Measurements from ENCODE around the gene BCAS3.

BCAS3 gene

DNA sequence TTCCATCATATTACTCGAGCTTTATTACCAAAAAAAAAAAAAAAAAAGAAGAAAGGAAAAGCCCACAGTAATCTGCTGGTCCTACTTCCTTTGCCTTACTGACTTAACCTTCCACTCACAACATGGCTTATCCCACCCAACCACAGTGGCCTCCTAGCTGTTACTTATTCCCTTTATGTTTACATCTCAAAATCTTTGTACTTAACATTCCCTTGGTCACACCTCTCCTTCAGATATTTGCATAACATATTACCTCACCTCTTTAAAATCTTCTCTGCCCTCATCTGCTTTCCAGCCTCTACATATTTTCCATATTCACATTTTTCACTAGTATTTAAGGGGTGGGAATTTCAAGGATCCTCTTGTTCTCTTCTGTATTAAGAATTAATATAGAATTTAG lies 395.0 kb downstream of the BCAS3 start:
- DNase-seq (ENCODE audit: low read depth) = no peak

- no peak for DNase-seq (ENCODE audit: low read depth)
Measured at GRCh38 chr17:61073131-61073530, 395.5 kb downstream of the BCAS3 start.

DNA sequence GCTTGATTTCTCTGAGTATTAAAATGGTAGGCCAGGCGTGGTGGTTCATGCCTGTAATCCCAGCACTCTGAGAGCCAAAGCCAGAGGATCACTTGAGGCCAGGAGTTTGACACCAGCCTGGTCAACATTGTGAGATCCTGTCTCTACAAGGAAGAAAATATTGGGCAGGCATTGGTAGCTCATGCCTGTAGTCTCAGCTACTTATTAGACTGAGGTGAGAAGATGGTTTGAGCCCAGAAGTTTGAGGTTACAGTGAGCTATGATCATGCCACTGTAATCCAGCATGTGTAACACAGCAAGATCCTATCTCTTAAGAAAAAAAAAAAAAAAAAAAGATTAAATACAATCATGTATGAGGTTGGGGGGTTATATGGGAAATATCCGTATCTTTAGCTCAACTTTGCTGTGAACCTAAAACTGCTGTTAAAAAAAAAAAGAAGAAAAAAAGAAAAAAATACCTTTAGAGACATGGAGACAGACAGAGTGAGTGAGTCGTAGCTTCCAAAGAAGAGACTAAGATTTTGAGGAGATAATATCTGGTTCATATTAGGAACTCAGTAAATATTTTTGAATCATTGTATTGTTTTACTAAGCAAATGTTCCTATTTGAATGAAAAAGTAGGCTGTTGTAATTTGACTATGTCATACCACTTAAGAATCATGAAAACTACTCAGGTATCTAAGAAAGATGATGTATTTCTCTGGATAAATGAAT lies 396.3 kb downstream of the BCAS3 start:
- DNase-seq (ENCODE audit: low read depth) = no peak

- DNase-seq (ENCODE audit: low read depth) = no peak
Measured at GRCh38 chr17:61075988-61076387, 398.3 kb downstream of the BCAS3 start.

DNA sequence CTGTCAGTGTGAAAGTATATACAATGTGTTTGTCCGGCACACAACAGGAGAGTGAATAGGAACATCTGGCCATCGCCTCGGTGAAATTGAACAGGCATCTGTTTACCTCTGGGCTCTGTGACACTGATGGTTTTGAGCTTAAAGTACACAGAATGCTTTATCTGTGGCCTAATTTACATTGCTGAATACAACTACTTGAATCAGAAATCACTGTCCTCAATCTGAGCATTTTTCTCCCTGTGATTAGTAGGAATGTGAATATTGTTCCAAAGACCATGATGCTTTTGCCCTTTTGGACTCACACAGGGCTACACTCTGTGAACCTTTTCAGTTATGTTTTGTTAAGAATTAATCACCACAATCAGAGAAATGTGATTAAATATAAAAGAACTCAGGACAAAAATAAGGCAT lies 399.0 kb downstream of the BCAS3 start:
- DNase-seq (ENCODE audit: low read depth) = no peak

DNA sequence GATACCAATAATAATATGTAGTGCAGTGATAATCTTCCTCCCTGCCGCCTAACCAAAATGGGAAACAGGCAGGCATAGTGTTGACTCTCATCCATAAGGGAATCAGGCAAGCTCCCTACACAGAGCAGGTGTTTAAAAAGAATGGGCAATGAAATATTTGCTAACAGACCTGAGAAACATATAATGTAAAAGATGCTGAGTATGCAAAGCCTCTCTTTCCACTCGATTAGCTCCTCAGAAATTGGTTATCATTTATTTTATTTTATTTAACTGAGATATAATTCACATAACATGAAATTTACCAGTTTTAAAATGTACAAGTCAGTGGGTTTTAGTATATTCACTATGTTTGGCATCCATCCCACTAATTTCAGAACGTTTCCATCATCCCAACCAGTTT lies 404.3 kb downstream of the BCAS3 start:
- no peak for DNase-seq (ENCODE audit: low read depth)

DNA sequence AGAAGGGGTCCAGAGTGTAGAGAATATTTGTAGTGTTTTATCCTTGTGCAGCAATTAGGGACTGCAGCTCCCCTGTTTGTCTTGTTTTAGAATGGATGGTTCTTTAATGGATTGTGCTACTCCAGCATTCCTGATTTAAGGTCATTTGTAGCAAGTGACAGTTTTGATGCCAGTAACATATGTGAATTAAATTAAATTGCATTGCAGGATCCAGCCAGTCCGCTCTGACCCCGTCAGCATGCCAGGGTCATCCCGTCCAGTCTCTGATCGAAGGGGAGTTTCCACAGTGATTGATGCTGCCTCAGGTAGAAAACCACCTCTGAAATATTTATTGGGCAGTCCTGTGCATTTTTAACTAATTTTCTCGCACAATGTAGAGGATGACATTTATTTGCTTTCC lies 406.6 kb downstream of the BCAS3 start:
- DNase-seq (ENCODE audit: low read depth) = no peak

DNA sequence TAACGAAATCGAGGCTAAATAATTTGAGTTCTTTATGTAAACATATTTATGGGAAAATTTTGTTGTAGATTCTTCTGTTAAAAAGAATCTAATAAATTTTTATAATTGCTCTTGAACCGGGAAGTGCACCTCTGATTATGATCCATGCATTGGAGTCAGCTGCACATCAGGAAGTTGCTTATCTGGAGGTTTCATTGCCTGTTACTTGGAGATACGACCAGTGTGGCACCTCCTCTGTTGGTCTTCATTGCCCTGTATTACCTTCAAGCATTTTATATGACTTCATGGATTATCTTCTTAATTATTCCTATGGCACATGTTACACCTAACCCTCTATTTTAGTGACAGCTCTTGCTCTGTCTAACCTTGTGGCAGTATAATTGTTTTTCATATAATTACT lies 409.4 kb downstream of the BCAS3 start:
- no peak for DNase-seq (ENCODE audit: low read depth)

- no peak for DNase-seq (ENCODE audit: low read depth)
Measured at GRCh38 chr17:61088556-61088955, 410.9 kb downstream of the BCAS3 start.

DNA sequence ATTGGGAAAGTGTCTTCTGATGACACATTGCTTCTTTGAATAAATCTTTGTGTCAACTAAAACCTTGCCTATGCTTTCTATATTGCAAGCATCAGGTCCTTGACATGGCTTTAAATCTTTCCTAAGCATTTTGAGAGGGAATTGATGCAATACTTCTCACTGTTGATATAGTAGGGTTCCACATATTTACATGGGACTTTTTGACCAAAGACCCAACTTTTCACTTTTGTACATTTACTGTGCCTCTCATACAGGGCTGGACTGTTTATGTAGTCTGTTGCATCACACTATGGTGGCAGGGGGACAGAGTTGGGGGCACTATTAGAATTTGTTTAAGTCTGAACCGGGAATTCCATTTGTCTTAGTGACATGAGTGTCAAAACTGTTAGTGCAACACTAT lies 413.4 kb downstream of the BCAS3 start:
- no peak for DNase-seq (ENCODE audit: low read depth)

GRCh38 chr17:61097781-61098180 lies 420.1 kb downstream of the BCAS3 start:
- no peak for DNase-seq (ENCODE audit: low read depth)

DNA sequence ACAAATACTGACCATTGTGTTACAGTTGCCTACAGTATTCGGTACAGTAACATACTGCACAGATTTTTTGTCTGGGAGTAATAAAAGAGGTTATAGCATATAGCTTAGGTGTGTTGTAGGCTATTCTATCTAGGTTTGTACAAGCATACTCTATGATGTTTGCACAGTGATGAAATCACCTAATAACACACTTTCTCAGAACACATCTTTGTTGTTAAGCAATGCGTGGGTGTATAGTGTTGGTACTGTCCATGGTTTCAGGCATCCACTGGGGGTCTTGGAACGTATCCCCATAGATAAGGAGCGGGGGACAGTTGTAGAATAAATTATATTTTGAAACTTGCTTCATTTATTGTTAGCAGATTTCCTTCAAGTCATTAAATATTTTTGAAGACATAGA lies 428.7 kb downstream of the BCAS3 start:
- no peak for DNase-seq (ENCODE audit: low read depth)

DNA sequence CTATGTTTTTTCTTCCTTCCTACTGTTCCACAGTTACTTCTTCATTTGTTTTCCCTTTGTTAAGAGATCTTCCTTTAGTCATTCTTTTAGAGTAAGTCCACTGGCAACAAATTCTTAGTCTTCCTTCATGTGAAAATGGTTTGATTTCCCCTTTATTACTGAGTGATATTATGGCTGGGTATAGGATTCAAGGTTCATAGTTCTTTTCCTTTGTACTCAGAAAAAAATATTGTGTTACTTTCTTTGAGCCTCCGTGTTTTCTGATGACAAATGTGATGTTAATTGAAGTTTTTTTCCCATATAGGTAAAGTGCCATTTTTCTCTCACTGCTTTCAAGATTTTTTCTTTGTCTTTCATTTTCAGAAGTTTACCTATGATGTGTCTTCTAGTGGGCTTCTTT lies 438.9 kb downstream of the BCAS3 start:
- DNase-seq (ENCODE audit: low read depth) = no peak

- no peak for DNase-seq (ENCODE audit: low read depth)
Measured at GRCh38 chr17:61117983-61118382, 440.3 kb downstream of the BCAS3 start.

DNA sequence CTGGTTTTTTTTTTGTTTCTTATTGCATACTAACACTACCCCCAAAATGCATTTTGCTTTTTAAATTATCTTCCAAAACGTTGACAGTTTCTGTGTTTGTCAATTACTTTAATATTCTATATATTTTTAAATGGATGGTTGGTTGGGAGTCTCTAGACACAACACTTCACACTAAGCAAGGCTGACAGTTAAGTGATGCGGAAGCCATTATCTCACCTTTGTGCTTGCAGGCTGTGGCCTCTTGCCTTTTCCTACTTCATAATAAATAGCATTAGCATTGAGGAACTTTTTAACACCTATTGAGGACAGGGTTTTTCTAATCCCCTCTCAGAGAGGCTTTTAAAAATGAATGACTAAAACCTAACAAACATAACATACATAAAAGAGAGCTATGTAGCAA lies 441.2 kb downstream of the BCAS3 start:
- no peak for DNase-seq (ENCODE audit: low read depth)

DNA sequence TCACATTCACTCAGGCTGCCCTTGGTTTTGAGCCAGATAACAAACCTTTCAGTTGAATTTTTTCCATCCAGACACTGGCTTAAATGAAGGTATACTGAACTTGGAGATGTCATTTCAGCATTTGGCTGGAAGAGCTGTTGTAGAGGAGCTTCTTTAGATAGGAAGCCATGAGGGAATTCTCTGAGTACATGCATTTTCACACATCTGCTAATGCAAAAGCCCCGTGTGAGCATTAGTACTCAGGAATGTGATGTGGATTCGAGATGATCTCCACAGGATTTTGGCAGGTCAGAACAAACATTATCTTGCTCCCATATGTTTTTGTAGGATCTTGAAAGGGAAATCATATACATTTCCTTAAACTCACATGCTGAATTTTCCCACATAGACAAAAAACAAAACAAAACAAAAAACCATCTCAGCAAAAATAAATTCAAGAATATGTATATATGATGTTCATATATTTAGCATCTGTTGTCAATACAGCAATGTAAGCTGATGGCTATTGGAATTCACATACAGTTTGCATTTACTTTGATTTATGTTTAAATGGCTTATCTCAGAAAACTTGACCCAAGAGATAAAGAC lies 444.8 kb downstream of the BCAS3 start:
- no peak for DNase-seq (ENCODE audit: low read depth)

DNA sequence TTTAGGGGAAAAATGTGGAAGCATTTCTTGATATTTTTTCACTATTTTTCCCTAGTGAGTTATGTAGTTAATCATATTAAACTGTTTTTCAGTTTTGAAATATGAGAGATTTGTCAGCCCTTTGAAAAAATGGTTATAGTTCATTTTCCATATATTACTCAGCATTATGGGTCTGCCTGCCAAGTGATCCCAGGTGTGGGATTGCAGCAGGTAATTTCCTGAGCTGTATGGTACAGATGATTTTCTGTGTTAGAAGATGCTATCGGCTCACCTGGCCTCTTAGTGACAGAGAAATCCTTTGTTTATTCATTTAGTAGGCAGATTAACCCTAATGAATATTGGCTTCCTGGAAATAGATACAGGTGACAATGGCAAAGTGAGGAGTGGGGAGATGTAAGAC lies 446.9 kb downstream of the BCAS3 start:
- no peak for DNase-seq (ENCODE audit: low read depth)

GRCh38 chr17:61126473-61127249 lies 449.0 kb downstream of the BCAS3 start:
- DNase-seq (ENCODE audit: low read depth) = no peak

GRCh38 chr17:61127960-61128359 lies 450.3 kb downstream of the BCAS3 start:
- DNase-seq (ENCODE audit: low read depth) = no peak

- DNase-seq (ENCODE audit: low read depth) = no peak
Measured at GRCh38 chr17:61128661-61129115, 451.0 kb downstream of the BCAS3 start.

GRCh38 chr17:61129267-61130254 lies 451.9 kb downstream of the BCAS3 start:
- DNase-seq (ENCODE audit: low read depth) = no peak

DNA sequence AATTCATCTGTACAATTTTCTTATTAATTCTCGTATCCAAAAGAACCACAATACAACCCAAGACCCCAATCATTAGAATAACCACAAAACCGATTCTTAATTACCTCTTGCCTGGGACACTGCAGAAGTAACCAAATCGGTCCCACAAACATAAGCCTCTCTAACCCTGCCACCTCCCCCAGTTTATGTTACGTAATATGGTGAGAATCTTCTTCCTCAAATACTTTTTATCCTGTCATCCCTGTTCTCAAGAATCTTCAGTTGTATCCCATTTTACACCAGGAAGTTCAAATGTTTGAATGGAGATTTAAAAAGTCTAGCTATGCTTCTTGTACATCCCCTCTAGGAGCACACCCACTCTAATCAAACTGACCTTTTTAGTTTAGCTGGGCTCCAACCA lies 452.7 kb downstream of the BCAS3 start:
- DNase-seq (ENCODE audit: low read depth) = no peak
